Omental fat pad (tissue), 4 donors: ENCODE data around the gene CACNA1S. TPM values are rescaled to one million over a fixed set of nuclear protein-coding genes. Genes with fewer than 3 reads are reported as not detected.

Experiments used
- ATAC-seq: fragments of 150-250 bp; one replicate; pipeline ENCODE4 v1.9.1; 2016; ENCODE audit warnings: mild to moderate bottlenecking, moderate library complexity; ENCODE audit not compliant: low FRiP score
- DNase-seq: peaks from one replicate; pipeline ENCODE4 v3.0.0-alpha.2; 2019; ENCODE audit warnings: low spot score
- total RNA-seq, 4 donors: library from RNA; depleted of rRNA; stranded (reverse); fragments of >200 nt; gene quantifications; one replicate each; pipeline ENCODE4 v1.1.0, GENCODE V29; 2016
- TF ChIP-seq, protein P1 (sequence below), 3 donors: fragments of 450-650 bp; IDR thresholded peaks; one replicate each; pipeline ENCODE4 v1.5.1; 2016 to 2017; ENCODE audit warnings: antibody characterized with exemption in 3 of 3, mild to moderate bottlenecking in 3 of 3, moderate library complexity in 2 of 3

The CACNA1S gene
- total RNA-seq, 4 donors from 2014 or later = not detected

DNA sequence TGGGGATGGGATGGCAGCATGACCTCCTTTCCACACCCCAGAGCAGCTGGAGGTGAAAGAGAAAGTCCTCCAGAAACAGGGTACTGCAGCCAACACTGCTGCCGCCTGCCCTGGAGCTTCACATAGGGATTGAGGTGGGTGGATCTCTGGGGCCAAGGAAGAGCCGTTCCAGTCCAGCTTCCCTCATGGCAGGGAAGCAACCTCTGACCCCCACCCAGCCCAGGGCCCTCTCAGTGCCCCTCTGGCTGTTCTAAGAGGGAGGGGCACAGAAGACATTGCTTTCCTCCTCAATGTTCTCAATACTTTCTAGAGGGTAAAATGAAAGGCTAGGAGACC lies 94.4 kb downstream of the CACNA1S start:
- TF ChIP-seq, protein P1, sequence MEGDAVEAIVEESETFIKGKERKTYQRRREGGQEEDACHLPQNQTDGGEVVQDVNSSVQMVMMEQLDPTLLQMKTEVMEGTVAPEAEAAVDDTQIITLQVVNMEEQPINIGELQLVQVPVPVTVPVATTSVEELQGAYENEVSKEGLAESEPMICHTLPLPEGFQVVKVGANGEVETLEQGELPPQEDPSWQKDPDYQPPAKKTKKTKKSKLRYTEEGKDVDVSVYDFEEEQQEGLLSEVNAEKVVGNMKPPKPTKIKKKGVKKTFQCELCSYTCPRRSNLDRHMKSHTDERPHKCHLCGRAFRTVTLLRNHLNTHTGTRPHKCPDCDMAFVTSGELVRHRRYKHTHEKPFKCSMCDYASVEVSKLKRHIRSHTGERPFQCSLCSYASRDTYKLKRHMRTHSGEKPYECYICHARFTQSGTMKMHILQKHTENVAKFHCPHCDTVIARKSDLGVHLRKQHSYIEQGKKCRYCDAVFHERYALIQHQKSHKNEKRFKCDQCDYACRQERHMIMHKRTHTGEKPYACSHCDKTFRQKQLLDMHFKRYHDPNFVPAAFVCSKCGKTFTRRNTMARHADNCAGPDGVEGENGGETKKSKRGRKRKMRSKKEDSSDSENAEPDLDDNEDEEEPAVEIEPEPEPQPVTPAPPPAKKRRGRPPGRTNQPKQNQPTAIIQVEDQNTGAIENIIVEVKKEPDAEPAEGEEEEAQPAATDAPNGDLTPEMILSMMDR (IDR thresholded peaks at IDR 0.05) = no peak
- DNase-seq (no peak), ATAC-seq (no peak)

GRCh38 chr1:201016943-201017827 lies 95.0 kb downstream of the CACNA1S start:
- no peak for DNase-seq
- TF ChIP-seq, protein P1 (IDR thresholded peaks at IDR 0.05) = no peak
- ATAC-seq = no peak

DNA sequence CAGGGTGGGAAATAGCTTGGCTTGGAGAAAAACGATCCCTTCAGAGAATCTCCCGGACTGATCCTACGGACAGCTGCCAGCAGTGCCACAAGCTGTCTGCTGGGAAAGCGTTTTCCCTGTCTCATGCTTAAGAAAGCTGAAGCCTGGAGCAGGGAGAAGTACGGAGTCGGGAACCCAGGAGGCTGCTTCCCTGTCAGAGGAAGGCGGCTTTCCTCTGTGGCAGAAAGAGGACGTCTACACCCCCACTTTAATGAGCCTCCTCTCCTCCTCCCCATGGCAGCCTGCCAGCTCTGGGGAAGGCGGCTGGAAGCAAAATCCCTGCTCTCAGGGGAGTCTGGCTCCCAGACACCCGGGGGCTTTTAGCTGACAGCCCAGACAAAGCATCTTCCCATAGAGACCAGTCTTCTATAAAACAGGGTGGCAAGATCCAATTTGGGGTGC lies 96.0 kb downstream of the CACNA1S start:
- ATAC-seq = no peak
- no peak for DNase-seq
- TF ChIP-seq, protein P1 (IDR thresholded peaks at IDR 0.05) = no peak

DNA sequence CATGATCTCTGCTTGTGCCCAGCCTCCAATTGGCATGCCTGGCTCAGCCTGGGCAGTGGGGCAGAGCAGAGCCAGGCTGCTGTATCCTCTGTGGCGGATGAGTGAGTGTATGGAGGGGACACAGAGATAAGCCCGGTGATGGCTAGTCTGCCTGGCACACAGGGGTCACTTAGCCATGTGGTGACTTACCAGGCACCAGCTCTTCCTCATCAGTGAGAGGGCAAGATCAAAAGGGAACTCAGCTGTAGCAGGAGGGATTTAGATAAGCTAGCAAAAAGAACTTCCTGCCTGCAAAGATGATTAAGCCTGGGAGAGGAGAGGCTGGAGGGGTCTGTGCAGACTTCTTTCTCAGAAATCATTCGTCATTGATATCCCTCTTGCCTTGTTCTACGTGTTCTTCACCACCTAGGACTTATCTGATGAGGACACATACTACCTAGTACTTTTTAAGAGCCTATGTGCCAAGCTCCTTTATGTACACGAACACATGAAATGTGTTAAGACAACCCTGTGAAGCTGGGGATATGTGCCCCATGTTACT lies 96.6 kb downstream of the CACNA1S start:
- ATAC-seq (no peak), DNase-seq (no peak)
- TF ChIP-seq, protein P1 (IDR thresholded peaks at IDR 0.05) = no peak

GRCh38 chr1:201014816-201015200 lies 97.4 kb downstream of the CACNA1S start:
- TF ChIP-seq, protein P1 (IDR thresholded peaks at IDR 0.05) = no peak
- ATAC-seq (no peak), DNase-seq (no peak)

GRCh38 chr1:201013991-201014815 lies 98.0 kb downstream of the CACNA1S start:
- ATAC-seq (no peak), DNase-seq (no peak)
- TF ChIP-seq, protein P1 (IDR thresholded peaks at IDR 0.05) = no peak
